ENCODE measurements around the gene GATA2.

Gene GATA2

DNA sequence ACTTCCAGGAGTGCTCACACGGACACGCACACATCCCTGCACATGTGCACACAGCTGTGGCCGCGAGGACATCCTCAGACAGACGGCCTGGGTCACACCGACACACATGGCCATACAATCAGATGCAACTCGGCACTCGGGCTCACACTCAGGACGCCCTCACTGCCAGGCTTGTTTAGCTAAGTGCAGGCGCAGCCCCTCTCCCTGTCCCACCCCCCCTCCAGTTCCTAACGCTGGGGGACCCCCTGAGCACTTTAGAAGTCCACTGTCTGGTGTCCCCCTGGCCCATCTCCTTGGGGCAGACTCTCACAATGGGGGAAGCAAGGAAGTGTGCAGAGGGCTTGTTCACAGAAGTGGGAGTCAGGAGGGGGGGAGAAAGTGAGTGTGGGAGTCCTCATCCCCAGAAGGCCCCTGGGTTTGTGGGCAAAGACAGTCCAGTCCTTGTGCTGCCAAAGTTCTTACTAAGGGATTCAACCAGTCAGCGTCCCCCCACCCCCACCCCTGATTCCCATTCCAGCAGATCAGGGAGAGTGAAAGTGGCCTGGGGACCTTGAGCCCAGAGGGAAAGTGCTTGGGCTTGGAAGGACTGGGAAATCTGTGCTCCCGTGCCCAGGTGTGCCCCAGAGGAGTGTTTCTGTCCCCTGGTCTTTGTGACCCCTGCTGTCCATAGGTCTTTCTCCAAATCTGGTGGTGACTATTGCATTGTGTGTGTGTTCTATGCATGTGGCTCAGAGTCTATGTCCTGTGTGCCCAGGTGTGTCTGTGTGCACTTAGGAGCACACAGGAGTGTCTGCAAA is 767 bp upstream of the GATA2 start:
- DNase-seq, result peak in 1 of 3 donors; percentile 41
- CTCF ChIA-PET, result interaction anchor here (1.1 to 6.6 kb wide), 7 partner anchors 10 to 90 kb away, joined by 3 to 44 read pairs (median 4); no protein-coding TSS in a partner anchor
- WGBS (ENCODE audit: insufficient coverage), result 24% methylated on average over 10 of the region's 13 CpGs
- no peaks in the 10 kb centered on the region for H3K9me3 ChIP-seq (ENCODE audit: control extremely low read depth in 1 of 5, control insufficient read depth in 4 of 5, insufficient read depth in 2 of 5, low read depth in 1 of 5, low read length in 4 of 5)
- peak overlapping the region; percentile 5 to 95 (median 47) for H3K4me3 ChIP-seq (ENCODE audit: control insufficient read depth in 1 of 7, extremely low read depth in 1 of 7, insufficient read depth in 4 of 7, low read depth in 2 of 7, low read length in 6 of 7)
- H3K4me1 ChIP-seq (ENCODE audit: control extremely low read depth in 1 of 4, control insufficient read depth in 4 of 4, insufficient read depth in 4 of 4, low read length in 3 of 4), result peaks cover 2 to 81% (median 61%) of the 10 kb centered on the region in 4 experiments
- H3K27ac ChIP-seq (ENCODE audit: insufficient read depth in 1 of 2, low read depth in 1 of 2, low read length in 2 of 2, poor library complexity in 1 of 2, severe bottlenecking in 2 of 2), result peak overlapping the region in 1 of 2 experiments; percentile 93
- POLR2A ChIA-PET, result interaction anchor here (0.6 to 2.4 kb wide), 6 partner anchors 11 to 126 kb away, joined by 3 to 15 read pairs (median 4); no protein-coding TSS in a partner anchor
- H3K27me3 ChIP-seq (replicated peaks in 2 of 5; ENCODE audit: control insufficient read depth in 4 of 5, insufficient read depth in 5 of 5, low read length in 4 of 5), result peaks cover 0 to 12% (median 0%) of the 10 kb centered on the region in 5 experiments
- peaks cover 0 to 8% (median 2%) of the 10 kb centered on the region in 4 experiments for H3K36me3 ChIP-seq (ENCODE audit: control insufficient read depth in 4 of 4, insufficient read depth in 4 of 4, low read length in 3 of 4)

DNA sequence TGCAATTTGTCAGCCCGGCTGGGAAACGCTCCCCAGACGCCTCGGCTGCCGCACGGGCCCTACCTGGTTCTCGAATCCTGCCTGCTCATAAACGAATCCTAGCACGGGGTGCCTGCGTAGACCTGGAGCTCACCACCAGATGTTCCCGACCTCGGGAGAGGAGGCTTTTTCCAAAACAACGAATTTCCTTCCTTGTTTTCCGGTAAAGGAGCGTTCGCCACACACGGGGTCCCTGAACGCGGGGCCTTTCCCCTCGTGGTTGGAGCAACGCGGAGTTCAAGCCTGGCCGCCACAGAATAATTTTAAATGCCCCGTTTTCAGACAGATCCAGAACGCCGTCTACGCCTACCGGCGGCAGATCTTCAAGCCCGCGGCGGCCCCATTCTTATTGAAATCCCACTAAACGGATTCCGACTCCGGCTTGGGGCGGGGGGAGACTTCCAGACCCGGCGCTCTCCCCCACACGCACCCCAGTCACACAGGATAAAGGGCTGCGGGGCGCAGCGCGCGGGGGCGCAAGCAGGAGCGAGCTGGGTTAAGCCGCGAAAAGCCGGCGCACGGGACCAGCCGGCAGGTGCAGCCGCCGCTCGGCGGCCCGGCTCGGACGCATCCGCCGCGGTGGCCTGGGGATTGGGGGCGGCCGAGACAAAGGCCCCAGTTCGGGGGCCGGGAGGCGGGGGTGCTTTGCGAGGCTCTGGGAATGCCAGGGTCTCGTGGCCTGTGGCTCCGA is 895 bp downstream of the GATA2 start:
- Histone ChIP-seq H3K36me3 (ENCODE audit: control insufficient read depth in 4 of 4, insufficient read depth in 4 of 4, low read length in 3 of 4) (peaks cover 0 to 8% (median 2%) of the 10 kb centered on the region in 4 experiments), H3K27me3 (replicated peaks in 2 of 5; ENCODE audit: control insufficient read depth in 4 of 5, insufficient read depth in 5 of 5, low read length in 4 of 5) (peaks cover 0 to 12% (median 0%) of the 10 kb centered on the region in 5 experiments), H3K9me3 (ENCODE audit: control extremely low read depth in 1 of 5, control insufficient read depth in 4 of 5, insufficient read depth in 2 of 5, low read depth in 1 of 5, low read length in 4 of 5) (no peaks in the 10 kb centered on the region), H3K27ac (ENCODE audit: insufficient read depth in 1 of 2, low read depth in 1 of 2, low read length in 2 of 2, poor library complexity in 1 of 2, severe bottlenecking in 2 of 2) (peak overlapping the region; percentile 81 to 93), H3K4me1 (ENCODE audit: control extremely low read depth in 1 of 4, control insufficient read depth in 4 of 4, insufficient read depth in 4 of 4, low read length in 3 of 4) (peaks cover 2 to 81% (median 64%) of the 10 kb centered on the region in 4 experiments), H3K4me3 (ENCODE audit: control insufficient read depth in 1 of 7, extremely low read depth in 1 of 7, insufficient read depth in 4 of 7, low read depth in 2 of 7, low read length in 6 of 7) (peak overlapping the region; percentile 52 to 98 (median 84))
- under 1% methylated on average over 67 of the region's 70 CpGs for WGBS (ENCODE audit: insufficient coverage)
- ChIA-PET POLR2A (interaction anchor here (0.6 to 2.4 kb wide), 6 partner anchors 9 to 373 kb away, joined by 3 to 15 read pairs (median 3); no protein-coding TSS in a partner anchor), CTCF (interaction anchor here (1.2 to 6.6 kb wide), 9 partner anchors 8 to 117 kb away, joined by 4 to 44 read pairs (median 8); no protein-coding TSS in a partner anchor)
- DNase-seq, result peak in 1 of 3 donors; percentile 41

DNA sequence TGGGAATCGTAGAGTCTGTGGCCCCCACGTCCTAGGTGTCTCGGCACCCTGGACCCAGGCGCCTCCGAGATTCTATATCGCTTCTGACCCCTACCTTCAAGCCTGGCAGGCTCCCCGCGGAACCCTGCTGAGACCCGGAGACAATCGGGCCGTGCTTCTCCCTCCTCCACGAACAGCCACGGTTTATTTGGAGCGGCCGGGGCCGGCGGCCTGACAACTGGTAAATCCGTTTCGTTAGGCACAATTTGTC is 1.4 kb downstream of the GATA2 start:
- no peak for DNase-seq
- CTCF ChIA-PET, result interaction anchor here (1.1 to 6.6 kb wide), 10 partner anchors 9 to 117 kb away, joined by 4 to 44 read pairs (median 7); no protein-coding TSS in a partner anchor
- POLR2A ChIA-PET, result interaction anchor here (2.4 kb wide), 1 partner anchor 9 kb away, joined by 15 read pairs; no protein-coding TSS in a partner anchor
- 1% methylated on average over 19 of the region's 19 CpGs for WGBS (ENCODE audit: insufficient coverage)
- no peaks in the 10 kb centered on the region for H3K9me3 ChIP-seq (ENCODE audit: control extremely low read depth in 1 of 5, control insufficient read depth in 4 of 5, insufficient read depth in 2 of 5, low read depth in 1 of 5, low read length in 4 of 5)
- H3K4me3 ChIP-seq (ENCODE audit: control insufficient read depth in 1 of 7, extremely low read depth in 1 of 7, insufficient read depth in 4 of 7, low read depth in 2 of 7, low read length in 6 of 7), result peak overlapping the region; percentile 52 to 98 (median 84)
- peak overlapping the region; percentile 81 to 93 for H3K27ac ChIP-seq (ENCODE audit: insufficient read depth in 1 of 2, low read depth in 1 of 2, low read length in 2 of 2, poor library complexity in 1 of 2, severe bottlenecking in 2 of 2)
- H3K36me3 ChIP-seq (ENCODE audit: control insufficient read depth in 4 of 4, insufficient read depth in 4 of 4, low read length in 3 of 4), result peaks cover 0 to 12% (median 3%) of the 10 kb centered on the region in 4 experiments
- peaks cover 2 to 79% (median 63%) of the 10 kb centered on the region in 4 experiments for H3K4me1 ChIP-seq (ENCODE audit: control extremely low read depth in 1 of 4, control insufficient read depth in 4 of 4, insufficient read depth in 4 of 4, low read length in 3 of 4)
- peaks cover 0 to 12% (median 0%) of the 10 kb centered on the region in 5 experiments for H3K27me3 ChIP-seq (replicated peaks in 2 of 5; ENCODE audit: control insufficient read depth in 4 of 5, insufficient read depth in 5 of 5, low read length in 4 of 5)

DNA sequence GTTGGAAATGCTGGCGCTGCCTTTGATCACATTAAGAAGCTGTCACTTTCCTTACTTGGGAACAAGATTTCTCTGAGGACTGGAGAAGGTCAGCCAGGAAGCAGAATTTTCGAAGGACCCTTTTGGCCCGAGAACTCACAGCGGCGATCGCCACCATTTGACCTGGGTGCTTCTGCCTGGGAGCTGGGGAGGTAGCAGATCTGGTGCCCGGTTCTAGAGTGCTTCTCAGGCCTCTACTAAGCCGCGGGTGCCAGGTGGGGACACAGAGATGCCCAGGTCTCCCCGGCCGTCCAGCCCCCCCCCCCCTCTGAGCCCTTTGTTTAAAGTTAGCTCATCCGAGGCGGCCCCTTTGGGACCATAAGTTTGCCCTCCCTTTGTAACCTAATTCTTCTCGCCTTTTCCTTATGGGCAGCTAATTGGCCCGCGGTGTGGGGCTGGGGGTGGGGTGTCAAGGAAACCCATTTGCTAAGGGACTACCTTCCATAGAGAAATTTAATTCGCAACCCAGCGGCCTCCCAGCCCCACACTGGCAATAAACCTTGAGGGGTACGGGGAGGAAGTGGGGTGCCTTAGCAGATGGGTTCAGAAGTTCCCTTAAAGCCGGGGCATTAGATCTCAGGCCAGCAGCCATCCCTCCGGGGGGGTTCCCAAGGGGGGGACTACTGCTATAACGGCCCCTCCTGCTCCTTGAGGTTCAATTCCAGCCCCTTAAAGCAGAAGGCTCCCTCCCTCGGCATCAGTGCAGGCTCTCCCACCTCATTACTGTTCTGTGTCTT is 1.9 kb downstream of the GATA2 start:
- POLR2A ChIA-PET, result interaction anchor here (0.7 to 2.4 kb wide), 3 partner anchors 8 to 112 kb away, joined by 3 to 15 read pairs (median 4); no protein-coding TSS in a partner anchor
- peaks cover 2 to 82% (median 66%) of the 10 kb centered on the region in 4 experiments for H3K4me1 ChIP-seq (ENCODE audit: control extremely low read depth in 1 of 4, control insufficient read depth in 4 of 4, insufficient read depth in 4 of 4, low read length in 3 of 4)
- peaks cover 0 to 12% (median 0%) of the 10 kb centered on the region in 5 experiments for H3K27me3 ChIP-seq (replicated peaks in 2 of 5; ENCODE audit: control insufficient read depth in 4 of 5, insufficient read depth in 5 of 5, low read length in 4 of 5)
- peak in 2 of 3 donors; percentile 49 to 51 for DNase-seq
- CTCF ChIA-PET, result interaction anchor here (0.7 to 6.6 kb wide), 11 partner anchors 8 to 118 kb away, joined by 3 to 44 read pairs (median 6); no protein-coding TSS in a partner anchor
- WGBS (ENCODE audit: insufficient coverage), result 0% methylated on average over 14 of the region's 23 CpGs
- H3K4me3 ChIP-seq (ENCODE audit: control insufficient read depth in 1 of 7, extremely low read depth in 1 of 7, insufficient read depth in 4 of 7, low read depth in 2 of 7, low read length in 6 of 7), result peak overlapping the region; percentile 70 to 98 (median 87)
- H3K9me3 ChIP-seq (ENCODE audit: control extremely low read depth in 1 of 5, control insufficient read depth in 4 of 5, insufficient read depth in 2 of 5, low read depth in 1 of 5, low read length in 4 of 5), result no peaks in the 10 kb centered on the region
- peaks cover 0 to 17% (median 8%) of the 10 kb centered on the region in 4 experiments for H3K36me3 ChIP-seq (ENCODE audit: control insufficient read depth in 4 of 4, insufficient read depth in 4 of 4, low read length in 3 of 4)
- H3K27ac ChIP-seq (ENCODE audit: insufficient read depth in 1 of 2, low read depth in 1 of 2, low read length in 2 of 2, poor library complexity in 1 of 2, severe bottlenecking in 2 of 2), result peak overlapping the region; percentile 81 to 93

DNA sequence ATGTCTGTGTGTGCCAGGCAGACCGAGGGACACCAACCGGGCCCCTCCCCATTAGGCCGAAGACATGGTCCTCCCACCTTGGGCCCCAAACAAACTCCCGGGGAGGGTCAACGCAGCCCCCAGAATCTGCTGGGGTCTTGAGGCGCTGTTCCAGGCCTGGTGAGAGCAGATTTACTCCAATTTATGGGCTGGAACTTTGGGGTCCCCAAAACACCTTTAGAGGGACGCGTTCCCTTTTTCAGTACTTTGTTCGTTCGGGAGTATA is 2.4 kb downstream of the GATA2 start:
- peak overlapping the region; percentile 81 to 93 for H3K27ac ChIP-seq (ENCODE audit: insufficient read depth in 1 of 2, low read depth in 1 of 2, low read length in 2 of 2, poor library complexity in 1 of 2, severe bottlenecking in 2 of 2)
- peaks cover 0 to 12% (median 0%) of the 10 kb centered on the region in 5 experiments for H3K27me3 ChIP-seq (replicated peaks in 2 of 5; ENCODE audit: control insufficient read depth in 4 of 5, insufficient read depth in 5 of 5, low read length in 4 of 5)
- H3K4me1 ChIP-seq (ENCODE audit: control extremely low read depth in 1 of 4, control insufficient read depth in 4 of 4, insufficient read depth in 4 of 4, low read length in 3 of 4), result peaks cover 2 to 82% (median 68%) of the 10 kb centered on the region in 4 experiments
- peak overlapping the region; percentile 70 to 98 (median 87) for H3K4me3 ChIP-seq (ENCODE audit: control insufficient read depth in 1 of 7, extremely low read depth in 1 of 7, insufficient read depth in 4 of 7, low read depth in 2 of 7, low read length in 6 of 7)
- 3% methylated on average over 10 of the region's 10 CpGs for WGBS (ENCODE audit: insufficient coverage)
- peaks cover 0 to 22% (median 13%) of the 10 kb centered on the region in 4 experiments for H3K36me3 ChIP-seq (ENCODE audit: control insufficient read depth in 4 of 4, insufficient read depth in 4 of 4, low read length in 3 of 4)
- DNase-seq, result no peak
- POLR2A ChIA-PET, result interaction anchor here (0.9 to 1.3 kb wide), 2 partner anchors 63 to 113 kb away, joined by 3 read pairs; no protein-coding TSS in a partner anchor
- CTCF ChIA-PET, result interaction anchor here (0.7 to 6.6 kb wide), 9 partner anchors 8 to 118 kb away, joined by 3 to 44 read pairs (median 8); no protein-coding TSS in a partner anchor
- no peaks in the 10 kb centered on the region for H3K9me3 ChIP-seq (ENCODE audit: control extremely low read depth in 1 of 5, control insufficient read depth in 4 of 5, insufficient read depth in 2 of 5, low read depth in 1 of 5, low read length in 4 of 5)
